GM12865 (cell line): ENCODE results near the gene RSPH10B2.
A peak's percentile ranks its signal among the peaks of the same experiment; 100 is the strongest.
"Not testable (repeated sequence)": the region's sequence is repeated elsewhere in the genome, so short reads cannot be mapped to it uniquely, and the experiment has no call there.

Source experiments
- DNase-seq: peaks from one replicate; pipeline ENCODE4 v3.0.0; 2010; ENCODE audit warnings: low read depth
- H3K4me3 ChIP-seq: 2 replicates; pipeline ENCODE4 v1.5.1; 2011; ENCODE audit warnings: mild to moderate bottlenecking, low read depth, low read length, control low read depth
- CTCF ChIP-seq: IDR thresholded peaks from 2 replicates; pipeline ENCODE4 v1.5.1; 2011; ENCODE audit warnings: low read length, control low read depth, low read depth, inconsistent platforms; ENCODE audit not compliant: insufficient read depth; ENCODE audit errors: missing control alignments

Gene RSPH10B2

GRCh38 chr7:6718124-6718523 lies 35.8 kb upstream of the RSPH10B2 start:
- no peak for DNase-seq
- H3K4me3 ChIP-seq: no peak overlapping the region
- peak; percentile 10 for TF ChIP-seq CTCF

GRCh38 chr7:6724351-6724750 lies 29.6 kb upstream of the RSPH10B2 start:
- not testable (repeated sequence) for H3K4me3 ChIP-seq, DNase-seq

GRCh38 chr7:6725003-6725402 lies 28.9 kb upstream of the RSPH10B2 start:
- DNase-seq: peak; percentile 92
- peak overlapping the region; percentile 34 for H3K4me3 ChIP-seq
- TF ChIP-seq CTCF: no peak

GRCh38 chr7:6726341-6726740 lies 27.6 kb upstream of the RSPH10B2 start:
- not testable (repeated sequence) for H3K4me3 ChIP-seq, DNase-seq

- no peak for TF ChIP-seq CTCF
- DNase-seq: no peak
- H3K4me3 ChIP-seq: no peak overlapping the region
Measured at GRCh38 chr7:6727663-6728062, 26.2 kb upstream of the RSPH10B2 start.

GRCh38 chr7:6728893-6729491 lies 24.9 kb upstream of the RSPH10B2 start:
- H3K4me3 ChIP-seq: peak overlapping the region; percentile 81

GRCh38 chr7:6729492-6730342 lies 24.2 kb upstream of the RSPH10B2 start:
- H3K4me3 ChIP-seq: peak overlapping the region; percentile 81
- no peak for TF ChIP-seq CTCF
- DNase-seq: peak; percentile 97

More at GRCh38 chr7:6728893-6729491, 24.9 kb upstream of the RSPH10B2 start:
- DNase-seq: not testable (repeated sequence)

- no peak for DNase-seq
- no peak for TF ChIP-seq CTCF
Measured at GRCh38 chr7:6730343-6730633, 23.6 kb upstream of the RSPH10B2 start.

GRCh38 chr7:6738415-6738814 lies 15.5 kb upstream of the RSPH10B2 start:
- not testable (repeated sequence) for DNase-seq, H3K4me3 ChIP-seq

More at GRCh38 chr7:6730343-6730633, 23.6 kb upstream of the RSPH10B2 start:
- H3K4me3 ChIP-seq: peak overlapping the region; percentile 81

- not testable (repeated sequence) for DNase-seq, H3K4me3 ChIP-seq
Measured at GRCh38 chr7:6744410-6745100, 9.3 kb upstream of the RSPH10B2 start.

- DNase-seq, H3K4me3 ChIP-seq: not testable (repeated sequence)
Measured at GRCh38 chr7:6749335-6749734, 4.6 kb upstream of the RSPH10B2 start.

- not testable (repeated sequence) for H3K4me3 ChIP-seq, DNase-seq
Measured at GRCh38 chr7:6750173-6750572, 3.7 kb upstream of the RSPH10B2 start.
